ENCODE measurements around the gene VTI1A. TPM values are rescaled to one million over a fixed set of nuclear protein-coding genes. Genes with fewer than 3 reads are reported as not detected.

Gene VTI1A
- total and polyA plus RNA-seq, 2 of the 8 experiments (the other 6 are each of a cell fraction or from before 2014, with no cell fraction given), result 6.0 to 20.0 TPM

DNA sequence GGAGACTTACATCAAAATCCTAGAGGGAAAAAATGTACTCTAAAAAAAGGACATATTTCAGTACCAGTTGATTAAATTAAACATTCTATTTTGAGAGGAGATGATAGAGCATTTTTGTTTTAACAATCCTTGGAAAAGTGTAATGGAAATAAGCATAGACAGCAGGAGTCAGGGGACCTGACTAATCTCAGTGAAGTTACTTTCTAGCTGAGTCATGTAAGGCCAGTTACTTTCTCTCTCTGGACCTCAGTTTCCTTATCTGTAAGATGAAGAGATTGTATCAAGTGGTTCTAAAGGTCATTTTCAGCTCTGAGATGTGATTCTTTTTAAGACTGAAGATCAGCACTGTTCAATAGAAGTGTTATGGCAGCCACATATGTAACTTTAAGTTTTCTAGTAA, 44.1 kb downstream of the VTI1A start:
- H3K4me2 ChIP-seq (ENCODE audit: insufficient read depth in 1 of 2, low read depth in 2 of 2, low read length in 2 of 2), result no peak overlapping the region
- H2AK5ac ChIP-seq (ENCODE audit: low read depth, low read length), result no peak overlapping the region
- H3K4me1 ChIP-seq (replicated peaks in 1 of 4; ENCODE audit: control insufficient read depth in 3 of 4, insufficient read depth in 4 of 4, low read length in 3 of 4), result peaks cover 0 to 2% (median 0%) of the 10 kb centered on the region in 4 experiments; a peak in 1 of 7 replicates
- no peak overlapping the region for H3K4me3 ChIP-seq (ENCODE audit: extremely low read depth in 1 of 4, insufficient read depth in 2 of 4, low read depth in 3 of 4, low read length in 4 of 4)
- H2BK15ac ChIP-seq (ENCODE audit: low read length), result no peak overlapping the region
- H3K36me3 ChIP-seq (ENCODE audit: control insufficient read depth in 2 of 4, insufficient read depth in 4 of 4, low read length in 3 of 4), result no peaks in the 10 kb centered on the region
- H4K20me1 ChIP-seq (replicated peaks in 1 of 2; ENCODE audit: control insufficient read depth in 1 of 2, insufficient read depth in 2 of 2, low read length in 2 of 2), result no peaks in the 10 kb centered on the region
- H3K27me3 ChIP-seq (replicated peaks in 1 of 4; ENCODE audit: control insufficient read depth in 3 of 4, extremely low read depth in 1 of 4, insufficient read depth in 3 of 4, low read length in 3 of 4), result no peaks in the 10 kb centered on the region
- ChIA-PET POLR2A (ENCODE audit: partially characterized antibody) (no interaction called here), CTCF (ENCODE audit: partially characterized antibody) (interaction anchor here (1.2 kb wide), 1 partner anchor 74 kb away, joined by 3 read pairs; no protein-coding TSS in a partner anchor)
- H3K4ac ChIP-seq (replicated peaks; ENCODE audit: insufficient read length, low read depth, low read length), result no peak overlapping the region
- no peaks in the 10 kb centered on the region for H3K79me2 ChIP-seq (ENCODE audit: control insufficient read depth in 1 of 2, insufficient read depth in 2 of 2, low read length in 2 of 2)
- H2BK12ac ChIP-seq (ENCODE audit: low read depth, low read length), result no peak overlapping the region
- no peak for FAIRE-seq
- H3K79me1 ChIP-seq (ENCODE audit: low read depth, low read length), result no peaks in the 10 kb centered on the region; the same call in 1 of the 2 replicates
- no peak overlapping the region for H2BK120ac ChIP-seq (replicated peaks; ENCODE audit: low read depth, low read length)
- H3K9me3 ChIP-seq (ENCODE audit: insufficient read depth in 2 of 2, low read depth in 1 of 2, low read length in 1 of 2), result no peaks in the 10 kb centered on the region
- H4K91ac ChIP-seq (replicated peaks; ENCODE audit: insufficient read length, low read length), result no peak overlapping the region
- no peak overlapping the region for H3K9ac ChIP-seq (replicated peaks in 1 of 4; ENCODE audit: extremely low read depth in 1 of 4, low read depth in 3 of 4, low read length in 3 of 4)
- H3K27ac ChIP-seq (ENCODE audit: low read depth, low read length), result no peak overlapping the region
- no peak for TF ChIP-seq SRF (IDR thresholded peaks at IDR 0.05; ENCODE audit: low read depth, low read length)
- 0 out of 2 replicates have a peak, but pooled peaks have one; percentile 19 for TF ChIP-seq MAFK (IDR thresholded peaks at IDR 0.05; ENCODE audit: low read depth, low read length)
- TF ChIP-seq YY1 (IDR thresholded peaks at IDR 0.05; ENCODE audit: low read depth, low read length), result no peak
- TF ChIP-seq, protein P1, sequence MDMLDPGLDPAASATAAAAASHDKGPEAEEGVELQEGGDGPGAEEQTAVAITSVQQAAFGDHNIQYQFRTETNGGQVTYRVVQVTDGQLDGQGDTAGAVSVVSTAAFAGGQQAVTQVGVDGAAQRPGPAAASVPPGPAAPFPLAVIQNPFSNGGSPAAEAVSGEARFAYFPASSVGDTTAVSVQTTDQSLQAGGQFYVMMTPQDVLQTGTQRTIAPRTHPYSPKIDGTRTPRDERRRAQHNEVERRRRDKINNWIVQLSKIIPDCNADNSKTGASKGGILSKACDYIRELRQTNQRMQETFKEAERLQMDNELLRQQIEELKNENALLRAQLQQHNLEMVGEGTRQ (IDR thresholded peaks at IDR 0.05; ENCODE audit: low read length), result no peak
- peak; percentile 67 for TF ChIP-seq BACH1 (IDR thresholded peaks at IDR 0.05; ENCODE audit: low read length)
- no peak for TF ChIP-seq CREB1 (IDR thresholded peaks at IDR 0.05)
- no peak overlapping the region for H4K8ac ChIP-seq (ENCODE audit: extremely low read depth, insufficient read depth, low read length)
- DNase-seq (ENCODE audit: low read depth in 1 of 2, low spot score in 2 of 2), result no peak
- no peak overlapping the region for H3K14ac ChIP-seq (ENCODE audit: insufficient read length)
- H3K56ac ChIP-seq (replicated peaks; ENCODE audit: insufficient read length, low read depth, low read length), result no peak overlapping the region
- no peak overlapping the region for H2BK5ac ChIP-seq (ENCODE audit: low read depth, low read length)
- no peak overlapping the region for H4K5ac ChIP-seq (ENCODE audit: insufficient read length, low read depth, low read length)
- no peak overlapping the region for H2BK20ac ChIP-seq (ENCODE audit: low read length)
- H3K18ac ChIP-seq (ENCODE audit: extremely low read depth, low read length), result no peak overlapping the region
- no peaks in the 10 kb centered on the region for H3K23me2 ChIP-seq (ENCODE audit: low read depth, low read length)
- H2AFZ ChIP-seq (ENCODE audit: low read length), result no peak overlapping the region
- H3K23ac ChIP-seq (ENCODE audit: insufficient read length), result no peak overlapping the region
